GM19240 (cell line): ENCODE measurements around the gene LGALS1.
"Not testable (repeated sequence)": the region's sequence is repeated elsewhere in the genome, so short reads cannot be mapped to it uniquely, and the experiment has no call there.

Source experiments
- DNase-seq: peaks from one replicate; pipeline ENCODE4 v3.0.0; 2011; ENCODE audit warnings: low spot score; ENCODE audit not compliant: insufficient read length

LGALS1 gene

GRCh38 chr22:37686002-37686982 lies 10.9 kb downstream of the LGALS1 start, which contains the start of gene NOL12:
TSS of gene NOL12 (plus strand) at chr22:37686343. CDS start at chr22:37686393, 50 bp downstream.
- peak; percentile 65 for DNase-seq

- DNase-seq = no peak
These were observed 15.0 kb downstream of the LGALS1 start for GRCh38 chr22:37690407-37690806.

- no peak for DNase-seq
These were observed 15.6 kb downstream of the LGALS1 start for GRCh38 chr22:37690901-37691504.

- DNase-seq = no peak
These were observed 17.3 kb downstream of the LGALS1 start for GRCh38 chr22:37692627-37693285.

- DNase-seq = not testable (repeated sequence)
These were observed 18.7 kb downstream of the LGALS1 start for GRCh38 chr22:37694131-37694530.

GRCh38 chr22:37696260-37696656 lies 20.8 kb downstream of the LGALS1 start:
- not testable (repeated sequence) for DNase-seq

GRCh38 chr22:37696657-37697537 lies 21.5 kb downstream of the LGALS1 start, which contains the start of gene TRIOBP:
TSS of gene TRIOBP (plus strand) at chr22:37697048. CDS start at chr22:37701366, 4,318 bp downstream.
- DNase-seq = peak; percentile 78

- no peak for DNase-seq
These were observed 22.1 kb downstream of the LGALS1 start for GRCh38 chr22:37697538-37697835.

- DNase-seq = no peak
These were observed 25.8 kb downstream of the LGALS1 start for GRCh38 chr22:37701141-37701786.

- DNase-seq = no peak
These were observed 28.5 kb downstream of the LGALS1 start for GRCh38 chr22:37703906-37704305.

- DNase-seq = no peak
These were observed 29.2 kb downstream of the LGALS1 start for GRCh38 chr22:37704645-37705044.

GRCh38 chr22:37705205-37705604 lies 29.8 kb downstream of the LGALS1 start:
- no peak for DNase-seq

- no peak for DNase-seq
These were observed 33.4 kb downstream of the LGALS1 start for GRCh38 chr22:37708580-37709444.

GRCh38 chr22:37709445-37709765 lies 34.0 kb downstream of the LGALS1 start:
- no peak for DNase-seq

GRCh38 chr22:37710675-37711074 lies 35.2 kb downstream of the LGALS1 start:
- DNase-seq = no peak

GRCh38 chr22:37711490-37711889 lies 36.1 kb downstream of the LGALS1 start:
- DNase-seq = no peak

GRCh38 chr22:37713761-37714160 lies 38.3 kb downstream of the LGALS1 start:
- DNase-seq = no peak

GRCh38 chr22:37714634-37715033 lies 39.2 kb downstream of the LGALS1 start:
- DNase-seq = no peak

- DNase-seq = no peak
These were observed 40.3 kb downstream of the LGALS1 start for GRCh38 chr22:37715760-37716159.

- DNase-seq = no peak
These were observed 41.3 kb downstream of the LGALS1 start for GRCh38 chr22:37716708-37717107.
